Measurements from ENCODE around the gene NLRC5.
"Not testable (repeated sequence)": the region's sequence is repeated elsewhere in the genome, so short reads cannot be mapped to it uniquely, and the experiment has no call there.

Gene NLRC5

GRCh38 chr16:56973294-56973689, 16.1 kb upstream of the NLRC5 start:
- no peak overlapping the region for H3K4me3 ChIP-seq (ENCODE audit: low read depth, low read length)
- POLR2A ChIA-PET, result no interaction called here
- DNase-seq (ENCODE audit: low read depth, low spot score), result no peak
- CTCF ChIA-PET, result interaction anchor here (1.0 to 1.5 kb wide), 3 partner anchors 8 to 106 kb away, joined by 3 to 6 read pairs (median 4); no protein-coding TSS in a partner anchor
- no peak for TF ChIP-seq CTCF (IDR thresholded peaks at IDR 0.05; ENCODE audit: insufficient read depth, low read length, missing control alignments)

GRCh38 chr16:56973899-56974298, 15.5 kb upstream of the NLRC5 start:
- POLR2A ChIA-PET; H3K4me3 ChIP-seq (ENCODE audit: low read depth, low read length); DNase-seq (ENCODE audit: low read depth, low spot score): not testable (repeated sequence)
- CTCF ChIA-PET, result interaction anchor here (1.0 kb wide), 2 partner anchors 9 to 72 kb away, joined by 3 to 4 read pairs; no protein-coding TSS in a partner anchor

GRCh38 chr16:56974549-56975300, 14.6 kb upstream of the NLRC5 start:
- CTCF ChIA-PET, result interaction anchor here (0.7 to 2.1 kb wide), 3 partner anchors 9 to 182 kb away, joined by 3 to 5 read pairs (median 3); no protein-coding TSS in a partner anchor
- no peak for DNase-seq (ENCODE audit: low read depth, low spot score)
- POLR2A ChIA-PET, result no interaction called here
- TF ChIP-seq CTCF (IDR thresholded peaks at IDR 0.05; ENCODE audit: insufficient read depth, low read length, missing control alignments), result no peak
- no peak overlapping the region for H3K4me3 ChIP-seq (ENCODE audit: low read depth, low read length)

GRCh38 chr16:56975714-56976113, 13.6 kb upstream of the NLRC5 start:
- ChIA-PET CTCF (interaction anchor here (1.3 to 5.2 kb wide), 3 partner anchors 10 to 183 kb away, joined by 3 to 40 read pairs (median 5); no protein-coding TSS in a partner anchor), POLR2A (no interaction called here)
- H3K4me3 ChIP-seq (ENCODE audit: low read depth, low read length), result no peak overlapping the region
- no peak for TF ChIP-seq CTCF (IDR thresholded peaks at IDR 0.05; ENCODE audit: insufficient read depth, low read length, missing control alignments)
- DNase-seq (ENCODE audit: low read depth, low spot score), result no peak

- DNase-seq (ENCODE audit: low read depth, low spot score), result no peak
- CTCF ChIA-PET, result interaction anchor here (0.8 to 5.2 kb wide), 4 partner anchors 9 to 184 kb away, joined by 3 to 40 read pairs (median 3); no protein-coding TSS in a partner anchor
- H3K4me3 ChIP-seq (ENCODE audit: low read depth, low read length), result no peak overlapping the region
- POLR2A ChIA-PET, result interaction anchor here (0.6 to 1.0 kb wide), 2 partner anchors 16 to 46 kb away, joined by 3 to 4 read pairs; no protein-coding TSS in a partner anchor
- TF ChIP-seq CTCF (IDR thresholded peaks at IDR 0.05; ENCODE audit: insufficient read depth, low read length, missing control alignments), result no peak
These were observed 12.1 kb upstream of the NLRC5 start for GRCh38 chr16:56977216-56977615.

GRCh38 chr16:56977823-56978430, 11.4 kb upstream of the NLRC5 start:
- no peak for DNase-seq (ENCODE audit: low read depth, low spot score)
- no peak for TF ChIP-seq CTCF (IDR thresholded peaks at IDR 0.05; ENCODE audit: insufficient read depth, low read length, missing control alignments)
- CTCF ChIA-PET, result interaction anchor here (0.6 to 5.2 kb wide), 5 partner anchors 9 to 185 kb away, joined by 3 to 40 read pairs (median 3); no protein-coding TSS in a partner anchor

More at GRCh38 chr16:56977823-56978430, 11.4 kb upstream of the NLRC5 start:
- H3K4me3 ChIP-seq (ENCODE audit: low read depth, low read length), result no peak overlapping the region
- POLR2A ChIA-PET, result interaction anchor here (0.6 to 1.0 kb wide), 3 partner anchors 17 to 90 kb away, joined by 3 to 4 read pairs (median 3); no protein-coding TSS in a partner anchor

Data from AG04449 (cell line).